Measurements from ENCODE around the gene ORMDL3. TPM values are rescaled to one million over a fixed set of nuclear protein-coding genes. Genes with fewer than 3 reads are reported as not detected.

ORMDL3 gene
- total RNA-seq, 6 experiments from 2014 or later: 105 to 174 (median 128) TPM

DNA sequence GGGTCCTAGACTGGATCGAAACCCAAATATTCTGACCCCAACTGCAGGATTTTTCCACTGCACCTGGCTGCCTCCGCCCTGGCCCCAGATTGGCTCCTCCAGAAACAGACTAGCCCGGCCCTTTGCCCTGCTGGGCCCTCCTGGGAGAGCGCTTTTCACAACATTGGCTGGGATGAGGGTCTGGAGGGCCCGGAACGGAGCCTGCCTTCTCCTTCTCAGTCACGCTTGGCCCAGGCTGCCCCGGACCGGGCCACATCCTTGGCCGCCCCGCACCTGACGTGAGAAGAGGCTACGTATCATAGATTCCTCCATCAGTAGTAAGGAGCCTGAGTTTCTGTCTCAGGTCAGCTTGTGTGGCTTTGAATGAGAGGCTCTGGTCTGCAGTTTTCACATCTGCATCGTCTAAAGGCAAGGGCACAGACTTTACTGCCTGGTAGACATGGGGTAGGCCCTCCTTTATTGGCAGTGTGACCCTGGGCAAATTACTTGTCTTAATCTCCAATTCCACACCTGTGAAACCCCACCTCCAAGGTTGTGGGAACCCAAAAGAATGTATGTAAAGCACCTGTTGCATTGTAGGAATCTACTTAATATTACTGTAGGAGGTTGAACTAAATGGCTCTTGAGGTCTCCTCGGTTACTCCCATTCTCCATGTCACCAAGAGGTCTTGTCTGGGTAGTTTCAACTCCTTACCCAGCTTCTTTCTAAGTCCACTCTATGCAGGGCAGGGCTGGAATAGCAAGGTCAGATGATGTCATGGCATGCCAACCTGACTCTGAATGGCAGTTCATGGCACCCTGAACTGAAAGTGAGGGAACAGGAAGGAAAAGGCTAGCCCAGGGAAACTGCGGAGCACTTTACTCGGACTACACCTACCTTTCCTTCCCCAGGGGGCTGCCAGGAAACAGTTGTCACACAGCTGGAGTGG, 792 bp upstream of the ORMDL3 start:
- Histone ChIP-seq H3K9me3 (no peaks in the 10 kb centered on the region), H3K4me3 (peak overlapping the region; percentile 84 to 91 (median 86)), H3K27ac (peak overlapping the region; percentile 89 to 98 (median 95)), H3K36me3 (peaks cover 0 to 8% (median 4%) of the 10 kb centered on the region in 4 donors), H3K27me3 (no peaks in the 10 kb centered on the region), H3K4me1 (peaks cover 0 to 35% (median 22%) of the 10 kb centered on the region in 4 donors)
- DNase-seq: peak; percentile 49 to 76 (median 73)
- TF ChIP-seq, protein P1, sequence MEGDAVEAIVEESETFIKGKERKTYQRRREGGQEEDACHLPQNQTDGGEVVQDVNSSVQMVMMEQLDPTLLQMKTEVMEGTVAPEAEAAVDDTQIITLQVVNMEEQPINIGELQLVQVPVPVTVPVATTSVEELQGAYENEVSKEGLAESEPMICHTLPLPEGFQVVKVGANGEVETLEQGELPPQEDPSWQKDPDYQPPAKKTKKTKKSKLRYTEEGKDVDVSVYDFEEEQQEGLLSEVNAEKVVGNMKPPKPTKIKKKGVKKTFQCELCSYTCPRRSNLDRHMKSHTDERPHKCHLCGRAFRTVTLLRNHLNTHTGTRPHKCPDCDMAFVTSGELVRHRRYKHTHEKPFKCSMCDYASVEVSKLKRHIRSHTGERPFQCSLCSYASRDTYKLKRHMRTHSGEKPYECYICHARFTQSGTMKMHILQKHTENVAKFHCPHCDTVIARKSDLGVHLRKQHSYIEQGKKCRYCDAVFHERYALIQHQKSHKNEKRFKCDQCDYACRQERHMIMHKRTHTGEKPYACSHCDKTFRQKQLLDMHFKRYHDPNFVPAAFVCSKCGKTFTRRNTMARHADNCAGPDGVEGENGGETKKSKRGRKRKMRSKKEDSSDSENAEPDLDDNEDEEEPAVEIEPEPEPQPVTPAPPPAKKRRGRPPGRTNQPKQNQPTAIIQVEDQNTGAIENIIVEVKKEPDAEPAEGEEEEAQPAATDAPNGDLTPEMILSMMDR (IDR thresholded peaks at IDR 0.05): no peak
- no peak for TF ChIP-seq POLR2A (IDR thresholded peaks at IDR 0.05)
- WGBS (ENCODE audit: insufficient coverage, low coverage, low lambda C conversion rate, missing lambda C conversion rate): 18% methylated on average over 10 of the region's 17 CpGs
- ATAC-seq: peak; percentile 15 to 51 (median 23)
- intact Hi-C loops (cut with DNase I): no loop called here

DNA sequence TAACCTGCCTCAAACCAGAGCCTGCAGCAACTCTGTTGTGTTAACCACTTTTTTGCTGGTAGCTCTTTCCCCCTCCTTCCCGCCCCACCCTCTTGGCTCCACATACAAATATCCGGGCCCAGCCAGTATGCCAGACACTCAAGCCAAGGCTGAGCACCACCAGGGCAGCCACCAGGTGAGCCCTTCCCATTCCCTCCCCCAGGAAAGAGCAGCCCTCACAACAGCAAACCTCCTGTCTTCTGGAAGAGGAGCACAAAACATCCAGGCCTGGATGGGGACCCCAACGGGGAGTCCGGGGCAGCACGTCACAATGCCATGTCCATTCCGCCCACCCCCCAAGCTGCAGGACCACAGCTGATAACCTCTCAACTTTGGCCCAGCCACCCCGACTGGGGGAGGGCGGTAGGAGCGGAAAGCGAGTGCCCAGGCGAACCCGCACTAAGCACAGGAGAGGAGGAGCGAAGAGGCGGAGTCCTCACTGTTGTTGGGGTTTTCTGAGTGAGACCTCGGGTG, 757 bp downstream of the ORMDL3 start:
- ATAC-seq: peak; percentile 34 to 70 (median 58)
- TF ChIP-seq, protein P1 (IDR thresholded peaks at IDR 0.05): peak in 1 of 4 donors; percentile 26
- peak; percentile 82 for TF ChIP-seq POLR2A (IDR thresholded peaks at IDR 0.05)
- intact Hi-C loops (cut with DNase I): no loop called here
- WGBS (ENCODE audit: insufficient coverage, low coverage, low lambda C conversion rate, missing lambda C conversion rate): 4% methylated on average over 9 of the region's 15 CpGs
- Histone ChIP-seq H3K36me3 (peaks cover 0 to 22% (median 11%) of the 10 kb centered on the region in 4 donors), H3K9me3 (no peaks in the 10 kb centered on the region), H3K4me3 (peak overlapping the region; percentile 84 to 91 (median 86)), H3K27me3 (no peaks in the 10 kb centered on the region), H3K27ac (peak overlapping the region; percentile 89 to 98 (median 95)), H3K4me1 (peaks cover 0 to 51% (median 31%) of the 10 kb centered on the region in 4 donors)
- peak; percentile 80 to 92 (median 91) for DNase-seq

DNA sequence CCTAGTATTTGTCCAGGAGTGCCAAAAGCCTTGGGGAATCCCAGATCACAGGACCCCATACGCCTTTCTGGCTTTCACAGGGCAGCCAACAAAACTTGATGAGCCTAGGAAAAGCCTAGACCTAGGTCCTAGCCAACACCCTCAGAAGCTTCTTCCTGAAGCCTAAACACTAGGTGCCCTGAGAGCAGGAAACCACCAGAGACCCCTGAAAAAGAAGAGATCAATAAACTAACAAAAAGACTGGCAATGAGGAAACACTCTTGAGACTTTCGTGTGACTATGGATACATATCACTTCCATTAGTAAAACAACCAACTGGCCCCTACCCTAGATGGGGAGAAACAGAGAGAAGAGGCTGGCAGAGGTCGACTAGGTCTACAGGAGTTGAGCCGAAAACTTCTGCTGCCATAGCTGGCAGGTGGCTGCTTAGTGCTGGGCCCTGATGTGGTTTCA, 1.2 kb downstream of the ORMDL3 start:
- no peaks in the 10 kb centered on the region for H3K27me3 ChIP-seq
- 10% methylated on average over 3 of the region's 4 CpGs for WGBS (ENCODE audit: insufficient coverage, low coverage, low lambda C conversion rate, missing lambda C conversion rate)
- no peak for DNase-seq
- intact Hi-C loops (cut with DNase I): no loop called here
- H3K36me3 ChIP-seq: peaks cover 0 to 27% (median 13%) of the 10 kb centered on the region in 4 donors
- TF ChIP-seq, protein P1 (IDR thresholded peaks at IDR 0.05): no peak
- no peak for TF ChIP-seq POLR2A (IDR thresholded peaks at IDR 0.05)
- H3K27ac ChIP-seq: peak overlapping the region; percentile 89 to 98 (median 95)
- ATAC-seq: no peak
- peak overlapping the region; percentile 84 to 91 (median 86) for H3K4me3 ChIP-seq
- peaks cover 0 to 56% (median 34%) of the 10 kb centered on the region in 4 donors for H3K4me1 ChIP-seq
- no peaks in the 10 kb centered on the region for H3K9me3 ChIP-seq

DNA sequence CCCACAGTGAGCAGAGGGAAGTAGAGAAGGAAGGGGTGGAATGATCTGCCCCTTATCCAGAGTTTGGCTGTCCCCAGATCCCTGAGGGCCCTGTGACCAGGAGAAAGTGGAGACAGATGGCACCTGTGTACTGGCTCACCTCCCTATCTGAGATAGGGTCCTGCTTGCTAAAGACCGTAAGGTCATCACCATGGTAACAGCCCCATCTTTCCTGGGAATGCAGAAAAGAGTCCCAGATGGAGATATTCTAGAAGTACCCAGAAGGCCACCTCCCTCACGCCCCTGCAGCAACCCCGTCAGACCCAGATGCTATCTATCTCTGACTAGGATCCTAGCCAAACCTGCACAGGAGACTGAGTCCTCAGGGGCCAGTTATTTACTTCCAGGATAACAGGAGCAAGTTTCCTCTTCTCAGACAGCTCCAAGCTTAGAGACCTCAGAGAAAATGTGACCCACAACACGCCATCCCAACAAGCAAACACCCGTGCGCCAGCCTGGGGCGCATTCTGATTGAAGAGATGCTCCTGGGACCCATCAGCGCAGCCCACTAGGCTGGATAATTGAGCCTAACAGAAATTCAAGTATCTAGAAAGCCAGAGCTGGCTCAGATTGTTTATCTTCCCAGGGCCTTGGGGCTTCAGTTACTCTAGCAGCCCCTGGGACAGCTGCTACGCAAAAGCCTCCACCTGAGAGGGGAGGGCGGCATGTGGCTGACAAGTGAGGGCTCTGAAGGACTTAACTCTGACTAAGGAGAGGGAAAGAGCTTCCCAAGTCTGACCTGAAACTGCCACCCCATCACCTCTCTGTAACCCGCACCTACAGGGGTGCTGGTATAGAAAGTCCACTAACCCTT, 1.9 kb downstream of the ORMDL3 start:
- Histone ChIP-seq H3K36me3 (peaks cover 0 to 28% (median 13%) of the 10 kb centered on the region in 4 donors), H3K4me1 (peaks cover 0 to 62% (median 37%) of the 10 kb centered on the region in 4 donors), H3K9me3 (no peaks in the 10 kb centered on the region), H3K27me3 (no peaks in the 10 kb centered on the region), H3K4me3 (peak overlapping the region; percentile 84 to 91 (median 86)), H3K27ac (peak overlapping the region; percentile 89 to 98 (median 95))
- no peak for TF ChIP-seq POLR2A (IDR thresholded peaks at IDR 0.05)
- TF ChIP-seq, protein P1 (IDR thresholded peaks at IDR 0.05): no peak
- 32% methylated on average over 6 of the region's 11 CpGs for WGBS (ENCODE audit: insufficient coverage, low coverage, low lambda C conversion rate, missing lambda C conversion rate)
- DNase-seq (no peak), ATAC-seq (no peak)
- intact Hi-C loops (cut with DNase I): no loop called here
